ENCODE results near the gene SHC4. TPM values are rescaled to one million over a fixed set of nuclear protein-coding genes. Genes with fewer than 3 reads are reported as not detected.
"Not testable (repeated sequence)": the region's sequence is repeated elsewhere in the genome, so short reads cannot be mapped to it uniquely, and the experiment has no call there.

Gene SHC4
- total and polyA plus RNA-seq, 2 of the 8 experiments (the other 6 are each of a cell fraction or from before 2014, with no cell fraction given): 0.15 to 0.30 TPM

DNA sequence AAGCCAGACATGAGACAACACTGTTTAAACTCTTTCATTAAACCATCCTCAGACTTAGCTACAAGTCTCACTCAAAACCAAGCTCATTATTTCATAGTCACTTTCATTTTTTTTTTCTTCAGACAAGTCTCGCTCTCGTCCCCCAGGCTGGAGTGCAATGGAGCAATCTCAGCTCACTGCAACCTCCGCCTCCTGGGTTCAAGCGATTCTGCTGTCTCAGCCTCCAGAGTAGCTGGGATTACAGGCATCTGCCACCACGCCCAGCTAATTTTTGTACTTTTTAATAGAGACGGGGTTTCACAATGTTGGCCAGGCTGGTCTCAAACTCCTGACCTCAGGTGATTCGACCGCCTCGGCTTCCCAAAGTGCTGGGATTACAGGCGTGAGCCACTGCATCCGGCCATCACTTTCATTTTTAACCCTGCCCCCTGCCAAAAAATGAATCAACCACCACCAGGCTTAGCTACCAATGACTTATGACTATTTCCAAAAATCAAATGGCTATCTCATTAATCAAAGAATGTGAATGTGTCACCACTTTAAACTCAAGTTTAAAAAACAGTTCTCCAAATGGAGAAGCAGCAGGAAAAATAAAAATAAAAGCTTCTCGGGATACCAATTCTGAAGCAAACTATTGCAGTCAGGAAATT, 173.1 kb downstream of the SHC4 start:
- FAIRE-seq; H3K79me2 ChIP-seq (ENCODE audit: control insufficient read depth in 1 of 2, insufficient read depth in 2 of 2, low read length in 2 of 2); H3K27ac ChIP-seq (ENCODE audit: low read depth, low read length); H4K8ac ChIP-seq (ENCODE audit: extremely low read depth, insufficient read depth, low read length); H3K9me3 ChIP-seq (ENCODE audit: insufficient read depth in 2 of 2, low read depth in 1 of 2, low read length in 1 of 2); H4K20me1 ChIP-seq (replicated peaks in 1 of 2; ENCODE audit: control insufficient read depth in 1 of 2, insufficient read depth in 2 of 2, low read length in 2 of 2); H4K91ac ChIP-seq (replicated peaks; ENCODE audit: insufficient read length, low read length); H3K9ac ChIP-seq (replicated peaks in 1 of 4; ENCODE audit: extremely low read depth in 1 of 4, low read depth in 3 of 4, low read length in 3 of 4); H3K4ac ChIP-seq (replicated peaks; ENCODE audit: insufficient read length, low read depth, low read length); H2BK20ac ChIP-seq (ENCODE audit: low read length); H3K56ac ChIP-seq (replicated peaks; ENCODE audit: insufficient read length, low read depth, low read length); H3K4me2 ChIP-seq (ENCODE audit: insufficient read depth in 1 of 2, low read depth in 2 of 2, low read length in 2 of 2); H3K4me1 ChIP-seq (replicated peaks in 1 of 4; ENCODE audit: control insufficient read depth in 3 of 4, insufficient read depth in 4 of 4, low read length in 3 of 4); H2AFZ ChIP-seq (ENCODE audit: low read length); H2AK5ac ChIP-seq (ENCODE audit: low read depth, low read length); H3K18ac ChIP-seq (ENCODE audit: extremely low read depth, low read length); H3K27me3 ChIP-seq (replicated peaks in 1 of 4; ENCODE audit: control insufficient read depth in 3 of 4, extremely low read depth in 1 of 4, insufficient read depth in 3 of 4, low read length in 3 of 4); DNase-seq (ENCODE audit: low read depth in 1 of 2, low spot score in 2 of 2); H3K4me3 ChIP-seq (ENCODE audit: extremely low read depth in 1 of 4, insufficient read depth in 2 of 4, low read depth in 3 of 4, low read length in 4 of 4); H2BK12ac ChIP-seq (ENCODE audit: low read depth, low read length); H2BK15ac ChIP-seq (ENCODE audit: low read length); H3K79me1 ChIP-seq (ENCODE audit: low read depth, low read length); H3K23ac ChIP-seq (ENCODE audit: insufficient read length); H4K5ac ChIP-seq (ENCODE audit: insufficient read length, low read depth, low read length); H2BK120ac ChIP-seq (replicated peaks; ENCODE audit: low read depth, low read length); H3K14ac ChIP-seq (ENCODE audit: insufficient read length); H3K23me2 ChIP-seq (ENCODE audit: low read depth, low read length); H2BK5ac ChIP-seq (ENCODE audit: low read depth, low read length): not testable (repeated sequence)
- POLR2A ChIA-PET (ENCODE audit: partially characterized antibody): interaction anchor here (0.6 kb wide), 1 partner anchor 171 kb away, joined by 3 read pairs; no protein-coding TSS in a partner anchor
- peaks cover 0 to 45% (median 6%) of the 10 kb centered on the region in 4 experiments; a peak in 6 of 8 replicates for H3K36me3 ChIP-seq (ENCODE audit: control insufficient read depth in 2 of 4, insufficient read depth in 4 of 4, low read length in 3 of 4)
- CTCF ChIA-PET (ENCODE audit: partially characterized antibody): interaction anchor here (0.7 to 2.4 kb wide), 3 partner anchors 11 to 445 kb away, joined by 3 to 9 read pairs (median 4); no protein-coding TSS in a partner anchor
- WGBS, 2 experiments (ENCODE audit: extremely low coverage in 1 of 2, insufficient coverage in 1 of 2, insufficient read length in 1 of 2, insufficient replicate concordance in 2 of 2, low coverage in 1 of 2, low lambda C conversion rate in 2 of 2, missing lambda C conversion rate in 1 of 2): 94% methylated on average over 12 of the region's 12 CpGs; no CpG with 5 or more reads in 1 of the 2 experiments
